HepG2 (cell line): ENCODE results near the gene NUTF2. TPM values are rescaled to one million over a fixed set of nuclear protein-coding genes. Genes with fewer than 3 reads are reported as not detected.

Experiments used
- HDAC2 ChIP-seq: sonication (generic); formaldehyde crosslinking; IDR thresholded peaks from 2 replicates; pipeline ENCODE4 v1.4.0; 2020; ENCODE audit warnings: missing genetic modification reagents
- KLF11 ChIP-seq: IDR thresholded peaks from 2 replicates; pipeline ENCODE4 v1.6.1; 2016; ENCODE audit warnings: missing compliant biosample characterization
- MEF2D ChIP-seq: sonication (generic); formaldehyde crosslinking; IDR thresholded peaks from 2 replicates; pipeline ENCODE4 v1.5.1; 2020; ENCODE audit warnings: mild to moderate bottlenecking, missing genetic modification reagents
- MEIS2 ChIP-seq: sonication (generic); formaldehyde crosslinking; IDR thresholded peaks from 2 replicates; pipeline ENCODE4 v1.9.0; 2021; ENCODE audit warnings: mild to moderate bottlenecking, missing genetic modification reagents
- NR2F6 ChIP-seq, 2 experiments: IDR thresholded peaks; 2 replicates each; pipeline ENCODE4 v1.6.1; 2016; ENCODE audit warnings: antibody characterized with exemption in 1 of 2, mild to moderate bottlenecking in 1 of 2
- SNRNP70 ChIP-seq: fragments of 200-400 bp; formaldehyde crosslinking; IDR thresholded peaks from 2 replicates; pipeline ENCODE4 v1.6.1; 2017; ENCODE audit warnings: mild to moderate bottlenecking, low read depth, low read length, moderate library complexity
- STAG1 ChIP-seq: sonication (generic); formaldehyde crosslinking; IDR thresholded peaks from 2 replicates; pipeline ENCODE4 v1.4.0; 2020; ENCODE audit warnings: missing genetic modification reagents
- STAT5B ChIP-seq: sonication (generic); formaldehyde crosslinking; IDR thresholded peaks from 2 replicates; pipeline ENCODE4 v1.4.0; 2020; ENCODE audit warnings: missing genetic modification reagents
- THYN1 ChIP-seq: sonication (generic); formaldehyde crosslinking; IDR thresholded peaks from 2 replicates; pipeline ENCODE4 v1.8.1; 2023; ENCODE audit warnings: low read depth, mild to moderate bottlenecking, moderate library complexity, missing genetic modification reagents, borderline replicate concordance
- YEATS2 ChIP-seq: sonication (generic); formaldehyde crosslinking; IDR thresholded peaks from 2 replicates; pipeline ENCODE4 v1.4.0; 2020; ENCODE audit warnings: missing genetic modification reagents, borderline replicate concordance
- ZFP37 ChIP-seq: sonication (generic); formaldehyde crosslinking; IDR thresholded peaks from 2 replicates; pipeline ENCODE4 v1.4.0; 2020; ENCODE audit warnings: missing genetic modification reagents, borderline replicate concordance
- ZFP41 ChIP-seq: sonication (generic); formaldehyde crosslinking; IDR thresholded peaks from 2 replicates; pipeline ENCODE4 v1.4.0; 2020; ENCODE audit warnings: mild to moderate bottlenecking, missing genetic modification reagents, borderline replicate concordance
- ZNF10 ChIP-seq: sonication (generic); formaldehyde crosslinking; IDR thresholded peaks from 2 replicates; pipeline ENCODE4 v1.4.0; 2020; ENCODE audit warnings: mild to moderate bottlenecking, low read depth, missing genetic modification reagents, borderline replicate concordance
- ZNF333 ChIP-seq: sonication (generic); formaldehyde crosslinking; IDR thresholded peaks from 2 replicates; pipeline ENCODE4 v1.4.0; 2020; ENCODE audit warnings: mild to moderate bottlenecking, missing genetic modification reagents, borderline replicate concordance
- ZNF44 ChIP-seq: sonication (generic); formaldehyde crosslinking; IDR thresholded peaks from 2 replicates; pipeline ENCODE4 v1.5.1; 2020; ENCODE audit warnings: mild to moderate bottlenecking, missing genetic modification reagents
- ZNF446 ChIP-seq: sonication (generic); formaldehyde crosslinking; IDR thresholded peaks from 2 replicates; pipeline ENCODE4 v1.5.0; 2020; ENCODE audit warnings: mild to moderate bottlenecking, missing genetic modification reagents
- ZNF713 ChIP-seq: sonication (generic); formaldehyde crosslinking; IDR thresholded peaks from 2 replicates; pipeline ENCODE4 v1.4.0; 2020; ENCODE audit warnings: mild to moderate bottlenecking, missing genetic modification reagents
- ZNF724P ChIP-seq: sonication (generic); formaldehyde crosslinking; IDR thresholded peaks from 2 replicates; pipeline ENCODE4 v1.8.0; 2022; ENCODE audit warnings: missing genetic modification reagents, borderline replicate concordance
- ZNF766 ChIP-seq: sonication (generic); formaldehyde crosslinking; IDR thresholded peaks from 2 replicates; pipeline ENCODE4 v1.5.0; 2020; ENCODE audit warnings: missing genetic modification reagents, borderline replicate concordance
- polyA plus RNA-seq, 8 experiments: library from polyadenylated mRNA; depleted of rRNA in 3 of 8; stranded (reverse) in 7 of 8; unstranded in 1 of 8; fragments of >200 nt; fragmentation: Illumina TruSeq in 4 of 8; extraction: Trizol in 4 of 8; gene quantifications; 2 replicates each; pipeline versions ENCODE4 v1.2.1 to v1.2.3, GENCODE V29; 2011 to 2016; ENCODE audit warnings: low read depth in 4 of 8, missing spikeins in 1 of 8, mixed read lengths in 1 of 8; ENCODE audit not compliant: insufficient read depth in 1 of 8
- total RNA-seq, 5 experiments: library from RNA; depleted of rRNA; stranded (reverse); fragments of >200 nt; fragmentation: Illumina TruSeq; extraction: Trizol; gene quantifications; 2 replicates each; pipeline ENCODE4 v1.2.3, GENCODE V29; 2016; ENCODE audit warnings: low read depth in 1 of 5
- TF ChIP-seq, protein P1 (sequence below): sonication (generic); formaldehyde crosslinking; IDR thresholded peaks from 2 replicates; pipeline ENCODE4 v1.4.0; 2020; ENCODE audit warnings: missing genetic modification reagents, low read depth, mild to moderate bottlenecking, borderline replicate concordance
- TF ChIP-seq, protein P2 (sequence below): sonication (generic); formaldehyde crosslinking; conservative IDR thresholded peaks from 2 replicates; pipeline ENCODE4 v1.8.1; 2023; ENCODE audit warnings: missing genetic modification reagents
- TF ChIP-seq, protein P3 (sequence below): sonication (generic); formaldehyde crosslinking; IDR thresholded peaks from 2 replicates; pipeline ENCODE4 v1.4.0; 2020; ENCODE audit warnings: missing genetic modification reagents, borderline replicate concordance
- TF ChIP-seq, protein P4 (sequence below): sonication (generic); formaldehyde crosslinking; IDR thresholded peaks from 2 replicates; pipeline ENCODE4 v1.8.1; 2023; ENCODE audit warnings: mild to moderate bottlenecking, missing genetic modification reagents
- TF ChIP-seq, protein P5 (sequence below): IDR thresholded peaks from 2 replicates; pipeline ENCODE4 v1.6.1; 2016; ENCODE audit warnings: control low read depth

Gene NUTF2
- total and polyA plus RNA-seq, 2 of the 13 experiments (the other 11 are each of a cell fraction or from before 2014, with no cell fraction given), result 168 to 214 TPM

DNA sequence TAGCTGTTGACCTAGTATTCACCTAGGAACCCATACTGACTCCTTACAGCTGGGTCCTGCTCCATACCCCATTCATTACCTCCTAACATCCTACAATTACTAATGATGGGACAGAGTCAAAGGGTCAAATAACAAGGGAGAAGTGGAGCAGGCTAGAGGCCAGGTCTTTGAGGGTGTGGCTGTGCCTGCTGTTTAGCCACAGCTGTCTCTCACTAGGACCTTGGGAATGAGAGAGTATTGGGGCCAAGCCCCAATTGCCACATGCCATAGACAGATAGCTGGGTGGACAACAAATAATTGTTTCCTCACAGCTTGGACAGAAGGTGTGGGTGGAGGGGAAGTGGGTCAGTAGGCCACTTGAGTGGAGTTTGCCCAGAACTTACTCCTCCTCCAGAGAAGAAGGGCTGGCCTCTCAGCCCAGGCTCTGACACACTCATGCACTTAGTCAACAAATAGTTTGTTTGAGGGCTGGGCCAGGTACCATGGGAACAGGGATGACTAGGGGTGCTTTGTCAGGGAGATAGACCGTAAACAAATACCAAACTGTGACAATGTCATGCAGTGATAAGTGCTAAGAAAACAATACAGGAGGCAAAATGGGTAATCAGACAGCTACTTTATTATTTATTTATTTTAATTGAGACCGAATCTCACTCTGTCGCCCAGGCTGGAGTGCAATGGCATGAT is 11.0 kb downstream of the NUTF2 start (continued):
- 0 out of 2 replicates have a peak, but pooled peaks have one; percentile 90 for TF ChIP-seq ZNF713
- no peak for TF ChIP-seq ZNF446 (CRISPR knock-in tag)
- no peak for TF ChIP-seq STAT5B (CRISPR knock-in tag)
- TF ChIP-seq MEIS2 (CRISPR knock-in tag), result 0 out of 2 replicates have a peak, but pooled peaks have one; percentile 21
- TF ChIP-seq THYN1 (CRISPR knock-in tag), result no peak
- TF ChIP-seq ZNF333, result no peak
- TF ChIP-seq ZFP37 (CRISPR knock-in tag), result no peak
- TF ChIP-seq ZNF766 (CRISPR knock-in tag), result no peak
- TF ChIP-seq, protein P1, sequence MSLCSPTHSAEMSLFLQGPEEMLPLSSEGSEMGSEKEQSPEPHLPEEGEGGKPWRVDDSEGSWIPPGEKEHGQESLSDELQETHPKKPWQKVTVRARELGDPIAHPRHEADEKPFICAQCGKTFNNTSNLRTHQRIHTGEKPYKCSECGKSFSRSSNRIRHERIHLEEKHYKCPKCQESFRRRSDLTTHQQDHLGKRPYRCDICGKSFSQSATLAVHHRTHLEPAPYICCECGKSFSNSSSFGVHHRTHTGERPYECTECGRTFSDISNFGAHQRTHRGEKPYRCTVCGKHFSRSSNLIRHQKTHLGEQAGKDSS (CRISPR knock-in tag), result no peak
- peak; percentile 77 for TF ChIP-seq HDAC2 (CRISPR knock-in tag)
- TF ChIP-seq ZFP41 (CRISPR knock-in tag), result no peak
- TF ChIP-seq, protein P2, sequence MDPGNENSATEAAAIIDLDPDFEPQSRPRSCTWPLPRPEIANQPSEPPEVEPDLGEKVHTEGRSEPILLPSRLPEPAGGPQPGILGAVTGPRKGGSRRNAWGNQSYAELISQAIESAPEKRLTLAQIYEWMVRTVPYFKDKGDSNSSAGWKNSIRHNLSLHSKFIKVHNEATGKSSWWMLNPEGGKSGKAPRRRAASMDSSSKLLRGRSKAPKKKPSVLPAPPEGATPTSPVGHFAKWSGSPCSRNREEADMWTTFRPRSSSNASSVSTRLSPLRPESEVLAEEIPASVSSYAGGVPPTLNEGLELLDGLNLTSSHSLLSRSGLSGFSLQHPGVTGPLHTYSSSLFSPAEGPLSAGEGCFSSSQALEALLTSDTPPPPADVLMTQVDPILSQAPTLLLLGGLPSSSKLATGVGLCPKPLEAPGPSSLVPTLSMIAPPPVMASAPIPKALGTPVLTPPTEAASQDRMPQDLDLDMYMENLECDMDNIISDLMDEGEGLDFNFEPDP, result no peak
- TF ChIP-seq, protein P3, sequence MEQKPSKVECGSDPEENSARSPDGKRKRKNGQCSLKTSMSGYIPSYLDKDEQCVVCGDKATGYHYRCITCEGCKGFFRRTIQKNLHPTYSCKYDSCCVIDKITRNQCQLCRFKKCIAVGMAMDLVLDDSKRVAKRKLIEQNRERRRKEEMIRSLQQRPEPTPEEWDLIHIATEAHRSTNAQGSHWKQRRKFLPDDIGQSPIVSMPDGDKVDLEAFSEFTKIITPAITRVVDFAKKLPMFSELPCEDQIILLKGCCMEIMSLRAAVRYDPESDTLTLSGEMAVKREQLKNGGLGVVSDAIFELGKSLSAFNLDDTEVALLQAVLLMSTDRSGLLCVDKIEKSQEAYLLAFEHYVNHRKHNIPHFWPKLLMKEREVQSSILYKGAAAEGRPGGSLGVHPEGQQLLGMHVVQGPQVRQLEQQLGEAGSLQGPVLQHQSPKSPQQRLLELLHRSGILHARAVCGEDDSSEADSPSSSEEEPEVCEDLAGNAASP, result no peak
- TF ChIP-seq, protein P4, sequence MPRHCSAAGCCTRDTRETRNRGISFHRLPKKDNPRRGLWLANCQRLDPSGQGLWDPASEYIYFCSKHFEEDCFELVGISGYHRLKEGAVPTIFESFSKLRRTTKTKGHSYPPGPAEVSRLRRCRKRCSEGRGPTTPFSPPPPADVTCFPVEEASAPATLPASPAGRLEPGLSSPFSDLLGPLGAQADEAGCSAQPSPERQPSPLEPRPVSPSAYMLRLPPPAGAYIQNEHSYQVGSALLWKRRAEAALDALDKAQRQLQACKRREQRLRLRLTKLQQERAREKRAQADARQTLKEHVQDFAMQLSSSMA (CRISPR knock-in tag), result no peak
- no peak for TF ChIP-seq SNRNP70
- no peak for TF ChIP-seq YEATS2 (CRISPR knock-in tag)
- peak; percentile 55; the same call in 1 of the 2 replicates for TF ChIP-seq ZNF44
- TF ChIP-seq, protein P5, sequence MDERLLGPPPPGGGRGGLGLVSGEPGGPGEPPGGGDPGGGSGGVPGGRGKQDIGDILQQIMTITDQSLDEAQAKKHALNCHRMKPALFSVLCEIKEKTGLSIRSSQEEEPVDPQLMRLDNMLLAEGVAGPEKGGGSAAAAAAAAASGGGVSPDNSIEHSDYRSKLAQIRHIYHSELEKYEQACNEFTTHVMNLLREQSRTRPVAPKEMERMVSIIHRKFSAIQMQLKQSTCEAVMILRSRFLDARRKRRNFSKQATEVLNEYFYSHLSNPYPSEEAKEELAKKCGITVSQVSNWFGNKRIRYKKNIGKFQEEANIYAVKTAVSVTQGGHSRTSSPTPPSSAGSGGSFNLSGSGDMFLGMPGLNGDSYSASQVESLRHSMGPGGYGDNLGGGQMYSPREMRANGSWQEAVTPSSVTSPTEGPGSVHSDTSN (CRISPR knock-in tag), result no peak
- TF ChIP-seq STAG1 (CRISPR knock-in tag), result no peak
- TF ChIP-seq KLF11 (CRISPR knock-in tag), result no peak
- TF ChIP-seq MEF2D, result no peak; the same call in 1 of the 2 replicates
- TF ChIP-seq ZNF724P (CRISPR knock-in tag), result no peak
- TF ChIP-seq ZNF10 (CRISPR knock-in tag), result no peak
- peak; percentile 18; the same call in 1 of the 2 replicates for TF ChIP-seq NR2F6 (IDR thresholded peaks at IDR 0.05)
- TF ChIP-seq NR2F6 (CRISPR knock-in tag; IDR thresholded peaks at IDR 0.05), result no peak; the same call in 1 of the 2 replicates
